BE2C (cell line): ENCODE results near the gene USP36.

Experiments
- DNase-seq: peaks from one replicate; pipeline ENCODE4 v3.0.0-alpha.2; 2020
- H3K27me3 ChIP-seq: fragments of 250-450 bp; sonication (Bioruptor Pico); 2 replicates; pipeline ENCODE4 v1.5.1; 2020; ENCODE audit warnings: mild to moderate bottlenecking
- H3K36me3 ChIP-seq: fragments of 250-450 bp; sonication (Bioruptor Pico); 2 replicates; pipeline ENCODE4 v1.5.1; 2020; ENCODE audit warnings: mild to moderate bottlenecking
- H3K4me1 ChIP-seq: fragments of 250-450 bp; sonication (Bioruptor Pico); 2 replicates; pipeline ENCODE4 v1.5.1; 2020
- H3K4me3 ChIP-seq: 2 replicates; pipeline ENCODE4 v1.5.1; 2011; ENCODE audit warnings: low read depth, low read length
- H3K9me3 ChIP-seq: fragments of 250-450 bp; sonication (Bioruptor Pico); 2 replicates; pipeline ENCODE4 v1.5.1; 2020
- CTCF ChIP-seq: IDR thresholded peaks from 2 replicates; pipeline ENCODE4 v1.5.1; 2012; ENCODE audit warnings: mild to moderate bottlenecking, low read depth, low read length

USP36 gene

GRCh38 chr17:78855561-78856165 lies 15.0 kb upstream of the USP36 start:
- Histone ChIP-seq H3K36me3 (peaks cover 5% of the 10 kb centered on the region), H3K27me3 (no peaks in the 10 kb centered on the region), H3K4me1 (peaks cover 6% of the 10 kb centered on the region), H3K9me3 (no peaks in the 10 kb centered on the region), H3K4me3 (no peak overlapping the region)
- DNase-seq: no peak
- no peak for TF ChIP-seq CTCF

- Histone ChIP-seq H3K36me3 (peaks cover 5% of the 10 kb centered on the region), H3K27me3 (no peaks in the 10 kb centered on the region)
These were observed 13.9 kb upstream of the USP36 start for GRCh38 chr17:78854508-78854907.

GRCh38 chr17:78853926-78854394 lies 13.3 kb upstream of the USP36 start:
- no peaks in the 10 kb centered on the region for H3K27me3 ChIP-seq
- H3K4me1 ChIP-seq: peaks cover 6% of the 10 kb centered on the region
- no peak for DNase-seq
- H3K36me3 ChIP-seq: peaks cover 5% of the 10 kb centered on the region
- H3K9me3 ChIP-seq: no peaks in the 10 kb centered on the region
- H3K4me3 ChIP-seq: no peak overlapping the region
- no peak for TF ChIP-seq CTCF

More at GRCh38 chr17:78854508-78854907, 13.9 kb upstream of the USP36 start:
- Histone ChIP-seq H3K4me1 (peaks cover 6% of the 10 kb centered on the region), H3K4me3 (no peak overlapping the region), H3K9me3 (no peaks in the 10 kb centered on the region)
- TF ChIP-seq CTCF: no peak
- no peak for DNase-seq

- H3K36me3 ChIP-seq: peaks cover 5% of the 10 kb centered on the region
- TF ChIP-seq CTCF: no peak
- H3K27me3 ChIP-seq: no peaks in the 10 kb centered on the region
- no peak overlapping the region for H3K4me3 ChIP-seq
- no peak for DNase-seq
- peaks cover 6% of the 10 kb centered on the region for H3K4me1 ChIP-seq
- no peaks in the 10 kb centered on the region for H3K9me3 ChIP-seq
These were observed 12.1 kb upstream of the USP36 start for GRCh38 chr17:78852709-78853121.

- Histone ChIP-seq H3K36me3 (no peaks in the 10 kb centered on the region), H3K4me1 (no peaks in the 10 kb centered on the region), H3K4me3 (no peak overlapping the region), H3K9me3 (no peaks in the 10 kb centered on the region), H3K27me3 (no peaks in the 10 kb centered on the region)
- no peak for DNase-seq
- no peak for TF ChIP-seq CTCF
These were observed 8.4 kb upstream of the USP36 start for GRCh38 chr17:78849026-78849425.

- no peaks in the 10 kb centered on the region for H3K4me1 ChIP-seq
- TF ChIP-seq CTCF: no peak
- no peaks in the 10 kb centered on the region for H3K36me3 ChIP-seq
- H3K9me3 ChIP-seq: no peaks in the 10 kb centered on the region
- DNase-seq: no peak
- no peak overlapping the region for H3K4me3 ChIP-seq
- H3K27me3 ChIP-seq: no peaks in the 10 kb centered on the region
These were observed 6.4 kb upstream of the USP36 start for GRCh38 chr17:78847052-78847451.
